CD4-positive, alpha-beta T cell (primary cell): ENCODE results near the gene RADIL. TPM values are rescaled to one million over a fixed set of nuclear protein-coding genes. Genes with fewer than 3 reads are reported as not detected.
A peak's percentile ranks its signal among the peaks of the same experiment; 100 is the strongest.

Source experiments
- ATAC-seq: fragments of 200-7000 bp; cut with Tn5 transposase; one replicate; pipeline ENCODE4 v1.10.0; 2022; ENCODE audit warnings: mild to moderate bottlenecking; ENCODE audit not compliant: poor library complexity
- CTCF ChIA-PET: fragments of 350-600 bp; sonication (Branson Sonifier 250); formaldehyde crosslinking; loops from one replicate; lab custom pipeline; 2021; ENCODE audit warnings: antibody characterized with exemption, inconsistent platforms; lab: Charles Lee
- POLR2A ChIA-PET: fragments of 350-600 bp; sonication (Branson Sonifier 250); formaldehyde crosslinking; loops from one replicate; lab custom pipeline; 2021; ENCODE audit warnings: antibody characterized with exemption, inconsistent platforms; lab: Charles Lee
- DNase-seq, 14 experiments: peaks; one replicate each; pipeline ENCODE4 v3.0.0-alpha.2; 2013 to 2020; ENCODE audit warnings: mixed read lengths in 2 of 14
- H3K27ac ChIP-seq, 2 donors: one replicate each; pipeline versions ENCODE4 v1.5.1 to v1.7.0; 2013; ENCODE audit warnings: low read length in 2 of 2, low read depth in 1 of 2, mild to moderate bottlenecking in 1 of 2
- H3K27me3 ChIP-seq, 2 experiments: 1 replicate in 1 of 2; 2 replicates in 1 of 2; pipeline versions ENCODE4 v1.6.1 to v1.7.0; 2013; ENCODE audit warnings: low read length in 2 of 2, control low read depth in 1 of 2, mild to moderate bottlenecking in 1 of 2, moderate library complexity in 1 of 2; ENCODE audit not compliant: insufficient read depth in 2 of 2, control insufficient read depth in 1 of 2
- H3K36me3 ChIP-seq: one replicate; pipeline ENCODE4 v1.6.1; 2013; ENCODE audit warnings: low read length, control low read depth; ENCODE audit not compliant: insufficient read depth
- H3K4me1 ChIP-seq: one replicate; pipeline ENCODE4 v1.6.1; 2013; ENCODE audit warnings: low read length, control low read depth; ENCODE audit not compliant: insufficient read depth
- H3K4me3 ChIP-seq: one replicate; pipeline ENCODE4 v1.5.1; 2013; ENCODE audit warnings: mild to moderate bottlenecking, low read length, moderate library complexity
- H3K9me3 ChIP-seq, 2 experiments: 1 replicate in 1 of 2; 2 replicates in 1 of 2; pipeline versions ENCODE4 v1.6.1 to v1.7.0; 2013; ENCODE audit warnings: low read length in 2 of 2, mild to moderate bottlenecking in 2 of 2, control low read depth in 1 of 2, moderate library complexity in 1 of 2; ENCODE audit not compliant: control insufficient read depth in 1 of 2, insufficient read depth in 1 of 2
- H3K27ac Mint-ChIP-seq: one replicate; pipeline ENCODE4 v1.8.0; 2020; ENCODE audit warnings: mixed read lengths
- H3K27me3 Mint-ChIP-seq: one replicate; pipeline ENCODE4 v1.8.0; 2021; ENCODE audit warnings: mixed read lengths
- H3K36me3 Mint-ChIP-seq: one replicate; pipeline ENCODE4 v1.8.0; 2021; ENCODE audit warnings: low read depth, mixed read lengths
- H3K4me1 Mint-ChIP-seq: one replicate; pipeline ENCODE4 v1.8.0; 2021; ENCODE audit warnings: low read depth, mixed read lengths
- H3K4me3 Mint-ChIP-seq: one replicate; pipeline ENCODE4 v1.8.0; 2020; ENCODE audit warnings: mild to moderate bottlenecking, mixed read lengths
- H3K9me3 Mint-ChIP-seq: one replicate; pipeline ENCODE4 v1.8.0; 2020; ENCODE audit warnings: mixed read lengths
- intact Hi-C, 2 experiments: fragments of 100-400 bp; cut with DNase I in 1 of 2; cut with micrococcal nuclease in 1 of 2; formaldehyde crosslinking; loops; one replicate each; pipeline versions ENCODE4 v1.15.1 to v1.9.0; 2023 to 2025; cut with DNase I, micrococcal nuclease
- total RNA-seq, 174 experiments: library from RNA in 2 of 174; stranded (reverse) in 2 of 174; gene quantifications; one replicate each; pipeline ENCODE4 v1.2.3 and lab custom pipeline; 2021 to 2026
- TF ChIP-seq, protein P1 (sequence below): fragments of 200-600 bp; IDR thresholded peaks from one replicate; pipeline ENCODE4 v1.8.0; 2022; ENCODE audit warnings: antibody characterized with exemption, mild to moderate bottlenecking

RADIL gene
- total RNA-seq, 2 experiments from 2014 or later, result not detected

GRCh38 chr7:4753598-4754432, 129.7 kb downstream of the RADIL start:
- no peaks in the 10 kb centered on the region for H3K27me3 ChIP-seq
- H3K4me1 ChIP-seq, result peaks cover 33% of the 10 kb centered on the region
- ChIA-PET POLR2A (interaction anchor here (0.9 to 1.5 kb wide), 2 partner anchors 22 to 53 kb away, joined by 3 to 4 read pairs; partner anchors contain the start of gene AP5Z1), CTCF (interaction anchor here (0.6 to 0.9 kb wide), 3 partner anchors 112 to 455 kb away, joined by 3 read pairs; no protein-coding TSS in a partner anchor)
- Mint-ChIP-seq H3K4me1 (peaks cover 19% of the 10 kb centered on the region), H3K9me3 (no peaks in the 10 kb centered on the region), H3K27me3 (no peaks in the 10 kb centered on the region), H3K27ac (peak overlapping the region; percentile 78), H3K4me3 (peak overlapping the region; percentile 48), H3K36me3 (peaks cover 47% of the 10 kb centered on the region)
- no peaks in the 10 kb centered on the region for H3K9me3 ChIP-seq
- intact Hi-C loops, result loop anchor here (1.0 to 5.0 kb wide), 4 partner anchors 69 to 143 kb away; no protein-coding TSS in a partner anchor
- TF ChIP-seq, protein P1, sequence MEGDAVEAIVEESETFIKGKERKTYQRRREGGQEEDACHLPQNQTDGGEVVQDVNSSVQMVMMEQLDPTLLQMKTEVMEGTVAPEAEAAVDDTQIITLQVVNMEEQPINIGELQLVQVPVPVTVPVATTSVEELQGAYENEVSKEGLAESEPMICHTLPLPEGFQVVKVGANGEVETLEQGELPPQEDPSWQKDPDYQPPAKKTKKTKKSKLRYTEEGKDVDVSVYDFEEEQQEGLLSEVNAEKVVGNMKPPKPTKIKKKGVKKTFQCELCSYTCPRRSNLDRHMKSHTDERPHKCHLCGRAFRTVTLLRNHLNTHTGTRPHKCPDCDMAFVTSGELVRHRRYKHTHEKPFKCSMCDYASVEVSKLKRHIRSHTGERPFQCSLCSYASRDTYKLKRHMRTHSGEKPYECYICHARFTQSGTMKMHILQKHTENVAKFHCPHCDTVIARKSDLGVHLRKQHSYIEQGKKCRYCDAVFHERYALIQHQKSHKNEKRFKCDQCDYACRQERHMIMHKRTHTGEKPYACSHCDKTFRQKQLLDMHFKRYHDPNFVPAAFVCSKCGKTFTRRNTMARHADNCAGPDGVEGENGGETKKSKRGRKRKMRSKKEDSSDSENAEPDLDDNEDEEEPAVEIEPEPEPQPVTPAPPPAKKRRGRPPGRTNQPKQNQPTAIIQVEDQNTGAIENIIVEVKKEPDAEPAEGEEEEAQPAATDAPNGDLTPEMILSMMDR, result peak; percentile 78
- H3K4me3 ChIP-seq, result no peak overlapping the region
- peaks cover 62% of the 10 kb centered on the region for H3K36me3 ChIP-seq
- peak; percentile 98 for ATAC-seq
- H3K27ac ChIP-seq, result peak overlapping the region in 1 of 2 donors; percentile 29
- peak; percentile 81 to 92 (median 86) for DNase-seq

GRCh38 chr7:4751398-4751947, 132.0 kb downstream of the RADIL start:
- Mint-ChIP-seq H3K4me1 (peaks cover 36% of the 10 kb centered on the region), H3K4me3 (no peak overlapping the region), H3K27ac (peak overlapping the region; percentile 93), H3K9me3 (no peaks in the 10 kb centered on the region), H3K27me3 (no peaks in the 10 kb centered on the region), H3K36me3 (peaks cover 48% of the 10 kb centered on the region)
- Histone ChIP-seq H3K27ac (no peak overlapping the region), H3K9me3 (no peaks in the 10 kb centered on the region), H3K36me3 (peaks cover 49% of the 10 kb centered on the region), H3K27me3 (no peaks in the 10 kb centered on the region), H3K4me3 (no peak overlapping the region), H3K4me1 (peaks cover 56% of the 10 kb centered on the region)
- POLR2A ChIA-PET, result interaction anchor here (1.0 to 1.1 kb wide), 2 partner anchors 24 to 110 kb away, joined by 3 read pairs; partner anchors contain the start of gene AP5Z1
- intact Hi-C loops, result loop anchor here in 1 of 2 experiments (5.0 kb wide), 1 partner anchor 124 kb away; no protein-coding TSS in a partner anchor
- no peak for DNase-seq
- CTCF ChIA-PET, result no interaction called here
- TF ChIP-seq, protein P1, result no peak
- ATAC-seq, result no peak

DNA sequence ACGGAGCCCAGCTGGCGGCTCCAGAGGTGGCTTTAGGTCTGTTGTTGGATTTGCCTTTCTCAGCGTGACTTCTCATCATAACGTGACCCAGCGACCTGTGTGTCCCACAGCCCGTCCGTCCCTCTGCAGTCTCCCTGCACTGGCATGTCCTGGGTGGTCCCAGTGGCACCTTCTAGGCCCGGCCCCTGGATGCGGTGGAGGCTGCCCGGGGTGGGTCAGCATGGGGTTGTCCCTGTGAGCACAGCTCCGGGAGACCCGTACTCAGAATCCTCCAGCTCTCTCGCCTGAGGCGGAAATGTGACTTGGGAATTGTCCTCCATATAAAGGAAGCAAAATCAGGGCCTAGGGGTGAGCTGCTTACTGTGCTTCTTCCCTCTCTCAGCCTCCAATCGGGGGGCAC, 133.7 kb downstream of the RADIL start:
- Histone ChIP-seq H3K27ac (no peak overlapping the region), H3K36me3 (peaks cover 34% of the 10 kb centered on the region), H3K9me3 (no peaks in the 10 kb centered on the region), H3K4me1 (peaks cover 69% of the 10 kb centered on the region), H3K4me3 (no peak overlapping the region), H3K27me3 (no peaks in the 10 kb centered on the region)
- Mint-ChIP-seq H3K4me1 (peaks cover 53% of the 10 kb centered on the region), H3K27me3 (no peaks in the 10 kb centered on the region), H3K4me3 (no peak overlapping the region), H3K36me3 (peaks cover 52% of the 10 kb centered on the region), H3K27ac (peak overlapping the region; percentile 93), H3K9me3 (no peaks in the 10 kb centered on the region)
- no peak for ATAC-seq
- POLR2A ChIA-PET, result interaction anchor here (0.9 kb wide), 1 partner anchor 25 kb away, joined by 3 read pairs; the partner anchor contains the start of gene AP5Z1
- intact Hi-C loops, result loop anchor here in 1 of 2 experiments (5.0 kb wide), 1 partner anchor 122 kb away; no protein-coding TSS in a partner anchor
- TF ChIP-seq, protein P1, result no peak
- DNase-seq, result no peak
- CTCF ChIA-PET, result no interaction called here
